ENCODE measurements around the gene SAMMSON.

SAMMSON gene

DNA sequence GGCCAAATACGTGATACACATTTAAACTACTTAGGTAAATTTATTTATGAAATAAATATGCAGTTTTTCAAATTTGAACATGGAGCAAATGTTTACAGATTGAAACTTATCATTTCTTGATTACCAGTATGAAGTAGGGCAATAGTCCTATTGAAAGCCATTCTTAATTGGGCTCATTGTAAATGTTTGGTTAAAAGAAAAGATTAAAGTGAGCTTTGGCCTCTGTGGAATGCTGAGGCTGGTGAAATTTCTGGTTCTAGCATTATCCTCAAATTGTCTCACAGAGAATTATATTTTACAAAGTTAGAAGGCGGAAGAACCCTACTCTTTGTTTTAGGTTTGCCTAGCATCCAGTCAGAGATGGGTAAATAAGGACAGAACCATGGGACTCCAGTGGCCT, 73.2 kb downstream of the SAMMSON start:
- TF ChIP-seq, protein P1, sequence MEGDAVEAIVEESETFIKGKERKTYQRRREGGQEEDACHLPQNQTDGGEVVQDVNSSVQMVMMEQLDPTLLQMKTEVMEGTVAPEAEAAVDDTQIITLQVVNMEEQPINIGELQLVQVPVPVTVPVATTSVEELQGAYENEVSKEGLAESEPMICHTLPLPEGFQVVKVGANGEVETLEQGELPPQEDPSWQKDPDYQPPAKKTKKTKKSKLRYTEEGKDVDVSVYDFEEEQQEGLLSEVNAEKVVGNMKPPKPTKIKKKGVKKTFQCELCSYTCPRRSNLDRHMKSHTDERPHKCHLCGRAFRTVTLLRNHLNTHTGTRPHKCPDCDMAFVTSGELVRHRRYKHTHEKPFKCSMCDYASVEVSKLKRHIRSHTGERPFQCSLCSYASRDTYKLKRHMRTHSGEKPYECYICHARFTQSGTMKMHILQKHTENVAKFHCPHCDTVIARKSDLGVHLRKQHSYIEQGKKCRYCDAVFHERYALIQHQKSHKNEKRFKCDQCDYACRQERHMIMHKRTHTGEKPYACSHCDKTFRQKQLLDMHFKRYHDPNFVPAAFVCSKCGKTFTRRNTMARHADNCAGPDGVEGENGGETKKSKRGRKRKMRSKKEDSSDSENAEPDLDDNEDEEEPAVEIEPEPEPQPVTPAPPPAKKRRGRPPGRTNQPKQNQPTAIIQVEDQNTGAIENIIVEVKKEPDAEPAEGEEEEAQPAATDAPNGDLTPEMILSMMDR (IDR thresholded peaks at IDR 0.05; ENCODE audit: borderline replicate concordance, insufficient read depth, low read depth, low read length), result no peak
- no peak overlapping the region for H3K4me3 ChIP-seq (ENCODE audit: low read depth, low read length)

- TF ChIP-seq, protein P1 (IDR thresholded peaks at IDR 0.05; ENCODE audit: borderline replicate concordance, insufficient read depth, low read depth, low read length), result no peak
- H3K4me3 ChIP-seq (ENCODE audit: low read depth, low read length), result no peak overlapping the region
These were observed 75.6 kb downstream of the SAMMSON start for GRCh38 chr3:70075101-70075500.

- TF ChIP-seq, protein P1 (IDR thresholded peaks at IDR 0.05; ENCODE audit: borderline replicate concordance, insufficient read depth, low read depth, low read length), result no peak
These were observed 76.9 kb downstream of the SAMMSON start for GRCh38 chr3:70076396-70076795.

GRCh38 chr3:70078778-70079177, 79.2 kb downstream of the SAMMSON start:
- no peak overlapping the region for H3K4me3 ChIP-seq (ENCODE audit: low read depth, low read length)
- TF ChIP-seq, protein P1 (IDR thresholded peaks at IDR 0.05; ENCODE audit: borderline replicate concordance, insufficient read depth, low read depth, low read length), result no peak

More at GRCh38 chr3:70076396-70076795, 76.9 kb downstream of the SAMMSON start:
- H3K4me3 ChIP-seq (ENCODE audit: low read depth, low read length), result no peak overlapping the region

DNA sequence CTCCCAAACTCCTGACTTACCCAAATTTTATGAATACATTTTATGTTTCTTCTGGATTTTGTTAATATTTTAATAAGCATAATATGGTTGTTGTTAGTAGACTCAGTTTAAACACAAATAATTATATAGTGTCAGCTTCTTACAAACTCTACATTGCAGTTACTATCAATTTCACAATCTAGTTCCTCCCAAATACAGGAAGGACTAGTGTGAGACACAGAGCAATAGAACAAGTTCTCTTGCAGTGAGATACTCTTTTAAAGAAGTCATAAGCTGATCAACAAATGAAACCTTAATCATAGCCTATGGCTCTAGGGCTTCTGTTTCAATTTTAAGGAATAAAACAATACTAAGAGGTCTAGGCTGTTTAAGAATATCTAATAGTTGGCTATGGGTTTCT, 86.1 kb downstream of the SAMMSON start:
- TF ChIP-seq, protein P1 (IDR thresholded peaks at IDR 0.05; ENCODE audit: borderline replicate concordance, insufficient read depth, low read depth, low read length), result no peak
- no peak overlapping the region for H3K4me3 ChIP-seq (ENCODE audit: low read depth, low read length)

DNA sequence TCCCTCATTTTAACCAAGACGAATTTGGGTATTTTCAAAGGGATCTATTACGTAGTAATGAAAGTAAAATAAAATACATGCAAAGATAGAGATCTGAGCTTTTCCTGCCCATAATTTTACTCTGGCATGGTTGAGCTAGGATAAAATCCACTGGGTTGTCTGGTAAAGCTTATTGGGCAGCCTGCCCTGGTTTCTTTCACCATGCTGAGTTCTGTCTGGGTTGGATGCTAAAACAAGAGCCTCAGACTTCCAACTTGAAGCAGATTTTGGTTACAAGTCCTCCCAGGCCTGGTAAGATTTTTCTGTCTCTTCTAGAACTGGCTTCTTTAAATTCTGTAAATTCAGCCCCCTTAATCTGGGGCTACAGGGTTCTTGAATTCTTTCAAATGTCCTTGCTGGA, 86.8 kb downstream of the SAMMSON start:
- no peak overlapping the region for H3K4me3 ChIP-seq (ENCODE audit: low read depth, low read length)
- TF ChIP-seq, protein P1 (IDR thresholded peaks at IDR 0.05; ENCODE audit: borderline replicate concordance, insufficient read depth, low read depth, low read length), result no peak

DNA sequence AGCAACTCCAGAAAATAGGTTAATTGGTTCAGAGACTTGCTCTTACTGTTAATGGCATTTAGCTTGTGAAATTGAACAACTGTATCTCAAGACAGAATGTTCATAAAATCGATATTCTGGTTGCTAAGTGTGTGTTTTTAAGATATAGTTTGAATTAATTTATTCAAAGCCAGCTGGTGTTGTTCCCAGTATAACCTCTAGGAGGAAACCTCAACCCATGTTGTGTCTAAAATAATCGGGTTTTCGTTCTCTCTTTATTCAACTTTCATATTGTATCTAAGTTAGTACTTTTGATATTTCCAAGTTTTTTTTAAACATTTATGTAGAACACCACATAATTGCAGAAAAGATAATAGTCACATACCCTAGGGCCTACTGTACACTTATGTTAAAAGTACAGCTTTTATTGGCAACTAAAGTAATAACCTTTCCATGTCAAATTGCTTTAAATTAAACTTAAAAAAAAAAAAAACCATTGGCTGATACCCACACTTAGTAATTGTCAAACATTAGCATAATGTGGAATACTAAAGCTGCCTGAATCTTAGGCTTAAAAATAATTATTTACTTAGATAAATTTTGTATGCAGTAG, 90.9 kb downstream of the SAMMSON start:
- TF ChIP-seq, protein P1 (IDR thresholded peaks at IDR 0.05; ENCODE audit: borderline replicate concordance, insufficient read depth, low read depth, low read length), result peak; percentile 56; the same call in 1 of the 2 replicates
- H3K4me3 ChIP-seq (ENCODE audit: low read depth, low read length), result no peak overlapping the region

Measured in GM12875 (cell line).